HepG2 (cell line): ENCODE results near the gene GMPPA. TPM values are rescaled to one million over a fixed set of nuclear protein-coding genes. Genes with fewer than 3 reads are reported as not detected.

Experiments
- ARHGAP35 ChIP-seq: sonication (generic); formaldehyde crosslinking; IDR thresholded peaks from 2 replicates; pipeline ENCODE4 v1.9.0; 2022; ENCODE audit warnings: mild to moderate bottlenecking, inconsistent platforms, moderate library complexity, missing genetic modification reagents, borderline replicate concordance
- DDIT3 ChIP-seq: sonication (generic); formaldehyde crosslinking; IDR thresholded peaks from 2 replicates; pipeline ENCODE4 v1.4.0; 2020; ENCODE audit warnings: mild to moderate bottlenecking, missing genetic modification reagents
- FOXC1 ChIP-seq: sonication (generic); formaldehyde crosslinking; IDR thresholded peaks from 2 replicates; pipeline ENCODE4 v1.8.0; 2022; ENCODE audit warnings: mild to moderate bottlenecking, missing genetic modification reagents, borderline replicate concordance
- FOXK1 ChIP-seq: sonication (generic); formaldehyde crosslinking; IDR thresholded peaks from 2 replicates; pipeline ENCODE4 v1.4.0; 2020; ENCODE audit warnings: low read depth, missing genetic modification reagents, borderline replicate concordance
- FUBP1 ChIP-seq: sonication (generic); formaldehyde crosslinking; IDR thresholded peaks from 2 replicates; pipeline ENCODE4 v1.5.1; 2020; ENCODE audit warnings: missing genetic modification reagents, mild to moderate bottlenecking, borderline replicate concordance
- IRF9 ChIP-seq: sonication (generic); formaldehyde crosslinking; IDR thresholded peaks from 2 replicates; pipeline ENCODE4 v1.8.0; 2022; ENCODE audit warnings: missing genetic modification reagents, mild to moderate bottlenecking, borderline replicate concordance
- NR1H2 ChIP-seq: sonication (generic); formaldehyde crosslinking; IDR thresholded peaks from 2 replicates; pipeline ENCODE4 v1.8.1; 2022; ENCODE audit warnings: low read depth, missing genetic modification reagents, borderline replicate concordance
- PHF5A ChIP-seq: IDR thresholded peaks from one replicate; pipeline ENCODE4 v1.6.1; 2018; ENCODE audit warnings: low read depth, missing genetic modification reagents; ENCODE audit not compliant: unreplicated experiment
- THAP11 ChIP-seq: IDR thresholded peaks from 2 replicates; pipeline ENCODE4 v1.6.1; 2016; ENCODE audit warnings: missing biosample characterization, missing genetic modification reagents
- ZHX2 ChIP-seq, 2 experiments: sonication (generic) in 1 of 2; formaldehyde crosslinking in 1 of 2; IDR thresholded peaks; 2 replicates each; pipeline versions ENCODE4 v1.6.1 to v1.9.0; 2014 to 2022; ENCODE audit warnings: antibody characterized with exemption in 1 of 2, borderline replicate concordance in 1 of 2, inconsistent platforms in 1 of 2, low read depth in 1 of 2, missing genetic modification reagents in 1 of 2
- ZNF207 ChIP-seq: fragments of 450-650 bp; IDR thresholded peaks from 2 replicates; pipeline ENCODE4 v1.6.1; 2016; ENCODE audit warnings: antibody characterized with exemption, borderline replicate concordance
- ZNF569 ChIP-seq: sonication (generic); formaldehyde crosslinking; IDR thresholded peaks from 2 replicates; pipeline ENCODE4 v1.5.0; 2020; ENCODE audit warnings: mild to moderate bottlenecking, missing genetic modification reagents, moderate library complexity, borderline replicate concordance
- polyA plus RNA-seq, 8 experiments: library from polyadenylated mRNA; depleted of rRNA in 3 of 8; stranded (reverse) in 7 of 8; unstranded in 1 of 8; fragments of >200 nt; fragmentation: Illumina TruSeq in 4 of 8; extraction: Trizol in 4 of 8; gene quantifications; 2 replicates each; pipeline versions ENCODE4 v1.2.1 to v1.2.3, GENCODE V29; 2011 to 2016; ENCODE audit warnings: low read depth in 4 of 8, missing spikeins in 1 of 8, mixed read lengths in 1 of 8; ENCODE audit not compliant: insufficient read depth in 1 of 8
- total RNA-seq, 5 experiments: library from RNA; depleted of rRNA; stranded (reverse); fragments of >200 nt; fragmentation: Illumina TruSeq; extraction: Trizol; gene quantifications; 2 replicates each; pipeline ENCODE4 v1.2.3, GENCODE V29; 2016; ENCODE audit warnings: low read depth in 1 of 5

The GMPPA gene
- total and polyA plus RNA-seq, 2 of the 13 experiments (the other 11 are each of a cell fraction or from before 2014, with no cell fraction given), result 81.1 to 106 TPM

- no peak for TF ChIP-seq NR1H2 (CRISPR knock-in tag)
- TF ChIP-seq FUBP1 (CRISPR knock-in tag), result no peak
- TF ChIP-seq DDIT3 (CRISPR knock-in tag), result no peak
- peak; percentile 95 for TF ChIP-seq ZHX2 (IDR thresholded peaks at IDR 0.05; ENCODE audit: low read depth)
- TF ChIP-seq ZHX2 (CRISPR knock-in tag; IDR thresholded peaks at IDR 0.05; ENCODE audit: borderline replicate concordance), result peak; percentile 92; the same call in 1 of the 2 replicates
- TF ChIP-seq THAP11 (CRISPR knock-in tag), result peak; percentile 92
- TF ChIP-seq IRF9 (CRISPR knock-in tag), result no peak; the same call in 1 of the 2 replicates
- TF ChIP-seq FOXC1, result no peak; the same call in 1 of the 2 replicates
- TF ChIP-seq ZNF207, result no peak
- peak; percentile 62; the same call in 1 of the 2 replicates for TF ChIP-seq ARHGAP35 (CRISPR knock-in tag)
- peak; percentile 85 for TF ChIP-seq FOXK1
- TF ChIP-seq PHF5A, result peak; percentile 46
- 0 out of 2 replicates have a peak, but pooled peaks have one; percentile 47 for TF ChIP-seq ZNF569
Observed at GRCh38 chr2:219543596-219544358, 45.1 kb downstream of the GMPPA start, which contains the start of the genes CHPF and TMEM198 (continued).
